Cardiac fibroblast (primary cell): ENCODE measurements around the gene COL5A3.
A peak's percentile ranks its signal among the peaks of the same experiment; 100 is the strongest.

Experiments used
- DNase-seq, 2 donors: peaks; one replicate each; pipeline versions ENCODE4 v3.0.0 to v3.0.0-alpha.2; 2010; ENCODE audit warnings: low read depth in 2 of 2
- H3K4me3 ChIP-seq, 2 donors: replicated peaks in 1 of 2; 1 replicate in 1 of 2; 2 replicates in 1 of 2; pipeline ENCODE4 v1.5.1; 2011; ENCODE audit warnings: low read depth in 2 of 2, low read length in 2 of 2, mild to moderate bottlenecking in 2 of 2, moderate library complexity in 1 of 2
- CTCF ChIP-seq: IDR thresholded peaks from one replicate; pipeline ENCODE4 v1.5.1; 2011; ENCODE audit warnings: low read depth, mild to moderate bottlenecking, low read length, inconsistent platforms

Gene COL5A3

GRCh38 chr19:10013834-10014618, 3.7 kb upstream of the COL5A3 start:
- H3K4me3 ChIP-seq: no peak overlapping the region
- no peak for DNase-seq
- no peak for TF ChIP-seq CTCF

GRCh38 chr19:10013316-10013715, 3.0 kb upstream of the COL5A3 start, which contains the start of gene RDH8:
TSS of gene RDH8 (plus strand) at chr19:10013483. CDS start at chr19:10013498, 15 bp downstream.
- DNase-seq: no peak
- TF ChIP-seq CTCF: no peak
- H3K4me3 ChIP-seq: no peak within 1 kb of the TSS

- no peak overlapping the region for H3K4me3 ChIP-seq
- DNase-seq: no peak
- TF ChIP-seq CTCF: no peak
Measured at GRCh38 chr19:10011974-10012373, 1.7 kb upstream of the COL5A3 start.

GRCh38 chr19:10010939-10011338, 635 bp upstream of the COL5A3 start:
- H3K4me3 ChIP-seq: no peak overlapping the region
- no peak for DNase-seq
- TF ChIP-seq CTCF: no peak

GRCh38 chr19:10009714-10010224, 535 bp downstream of the COL5A3 start:
- DNase-seq: peak; percentile 9 to 29
- TF ChIP-seq CTCF: no peak
- peak overlapping the region; percentile 38 to 63 for H3K4me3 ChIP-seq

- no peak for DNase-seq
- peak overlapping the region in 1 of 2 donors; percentile 7 for H3K4me3 ChIP-seq
- TF ChIP-seq CTCF: no peak
Measured at GRCh38 chr19:10008184-10008765, 2.0 kb downstream of the COL5A3 start.
